HG03066 (cell line): ENCODE data around the gene ITGB1BP1.
"Not testable (repeated sequence)": the region's sequence is repeated elsewhere in the genome, so short reads cannot be mapped to it uniquely, and the experiment has no call there.

Experiments used
- ATAC-seq: cut with Tn5 transposase; IDR thresholded peaks from one replicate; pipeline ENCODE4 v1.9.1; 2021; ENCODE audit warnings: low read depth; ENCODE audit not compliant: unreplicated experiment

ITGB1BP1 gene

DNA sequence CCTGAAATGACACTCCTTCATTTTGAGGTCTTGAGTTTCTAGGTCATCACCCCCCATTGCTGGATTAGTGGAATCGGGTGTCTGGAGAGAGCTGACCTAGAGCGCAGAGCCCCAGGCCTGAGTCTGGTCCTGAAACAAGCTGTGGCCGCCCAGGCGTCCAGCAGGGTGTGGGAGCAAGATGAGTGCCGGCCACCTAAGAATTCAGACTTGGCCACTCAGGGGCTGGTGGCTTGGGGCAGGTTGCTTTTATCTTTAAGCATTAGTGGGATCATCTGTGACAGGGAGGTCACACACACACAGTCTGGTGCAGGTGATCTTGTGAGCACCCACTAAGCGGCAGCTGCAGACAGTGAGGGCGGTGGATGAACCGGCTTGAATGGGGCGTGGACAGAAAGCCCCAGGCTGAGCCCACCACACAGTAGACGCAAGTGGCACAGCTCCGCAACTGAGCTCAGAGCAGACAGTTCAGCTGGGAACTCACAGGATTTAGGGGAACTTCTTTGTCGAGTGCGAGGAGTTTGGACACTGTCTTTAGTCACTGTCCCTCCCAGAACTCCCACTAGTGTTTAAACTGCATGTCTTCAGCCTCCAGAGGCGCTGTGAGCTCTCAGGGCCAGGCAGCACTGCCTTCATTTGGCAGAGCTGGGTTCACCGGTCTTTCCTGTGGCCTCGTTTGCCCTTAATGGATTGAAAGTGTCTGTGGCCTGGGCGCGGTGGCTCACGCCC, 21.5 kb downstream of the ITGB1BP1 start:
- no peak for ATAC-seq

DNA sequence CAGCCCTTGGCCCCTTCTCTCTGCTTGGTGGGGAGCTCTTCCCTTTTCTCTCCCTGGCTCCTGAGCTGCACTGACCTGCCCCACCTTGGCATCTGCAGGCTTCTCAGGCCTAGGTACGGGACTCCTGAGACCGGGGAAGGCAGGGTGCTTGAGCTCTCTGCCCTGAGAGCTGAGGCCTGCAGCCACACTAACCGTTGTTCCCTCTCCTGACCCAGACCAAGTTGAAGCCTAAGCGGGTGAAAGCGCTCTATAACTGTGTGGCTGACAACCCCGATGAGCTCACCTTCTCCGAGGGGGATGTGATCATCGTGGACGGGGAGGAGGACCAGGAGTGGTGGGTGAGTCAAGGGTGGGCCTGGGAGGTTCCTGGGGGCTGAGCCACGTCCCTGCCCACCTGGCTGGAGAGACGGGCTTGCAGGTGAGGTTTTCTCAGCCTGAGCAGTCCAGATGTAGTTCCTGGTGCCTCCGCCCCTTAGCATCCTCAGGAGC, 22.2 kb downstream of the ITGB1BP1 start:
- no peak for ATAC-seq

DNA sequence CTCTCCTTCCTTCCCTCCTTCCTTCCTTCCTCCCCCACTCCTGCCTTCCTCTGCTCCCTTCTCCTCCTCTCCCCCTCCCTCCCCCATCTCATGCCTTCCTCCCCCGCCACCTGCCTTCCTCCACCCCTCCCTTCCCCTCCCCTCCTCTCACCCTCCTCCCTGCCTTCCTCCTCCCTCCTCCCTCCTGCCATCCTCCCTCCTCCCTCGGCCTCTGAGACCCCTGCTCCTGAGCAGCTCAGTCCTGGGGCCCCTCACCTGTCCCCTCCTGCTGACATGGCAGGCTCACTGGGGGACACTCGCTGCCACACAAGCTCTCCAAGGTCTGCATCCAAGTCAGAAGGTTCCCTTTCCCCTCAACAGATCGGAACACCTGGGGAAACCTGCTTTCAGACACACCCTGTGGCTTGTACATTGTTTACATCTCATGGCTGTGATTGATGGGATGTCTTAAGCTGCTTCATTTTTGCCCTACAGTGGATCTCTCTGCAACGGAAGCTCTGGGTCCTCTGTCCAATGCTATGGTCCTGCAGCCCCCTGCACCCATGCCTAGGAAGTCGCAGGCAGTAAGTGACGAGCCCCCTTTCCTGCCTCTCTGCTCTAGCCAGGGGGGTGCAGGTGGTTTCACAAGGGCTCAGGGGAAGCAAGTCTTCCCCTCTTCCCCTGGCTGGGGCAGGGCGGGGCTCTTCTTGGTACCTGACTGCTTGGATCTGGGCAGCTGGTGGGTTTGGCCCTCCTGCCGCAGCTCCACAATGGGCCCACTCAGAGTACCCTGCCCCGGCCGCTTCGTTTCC, 22.9 kb downstream of the ITGB1BP1 start:
- no peak for ATAC-seq

DNA sequence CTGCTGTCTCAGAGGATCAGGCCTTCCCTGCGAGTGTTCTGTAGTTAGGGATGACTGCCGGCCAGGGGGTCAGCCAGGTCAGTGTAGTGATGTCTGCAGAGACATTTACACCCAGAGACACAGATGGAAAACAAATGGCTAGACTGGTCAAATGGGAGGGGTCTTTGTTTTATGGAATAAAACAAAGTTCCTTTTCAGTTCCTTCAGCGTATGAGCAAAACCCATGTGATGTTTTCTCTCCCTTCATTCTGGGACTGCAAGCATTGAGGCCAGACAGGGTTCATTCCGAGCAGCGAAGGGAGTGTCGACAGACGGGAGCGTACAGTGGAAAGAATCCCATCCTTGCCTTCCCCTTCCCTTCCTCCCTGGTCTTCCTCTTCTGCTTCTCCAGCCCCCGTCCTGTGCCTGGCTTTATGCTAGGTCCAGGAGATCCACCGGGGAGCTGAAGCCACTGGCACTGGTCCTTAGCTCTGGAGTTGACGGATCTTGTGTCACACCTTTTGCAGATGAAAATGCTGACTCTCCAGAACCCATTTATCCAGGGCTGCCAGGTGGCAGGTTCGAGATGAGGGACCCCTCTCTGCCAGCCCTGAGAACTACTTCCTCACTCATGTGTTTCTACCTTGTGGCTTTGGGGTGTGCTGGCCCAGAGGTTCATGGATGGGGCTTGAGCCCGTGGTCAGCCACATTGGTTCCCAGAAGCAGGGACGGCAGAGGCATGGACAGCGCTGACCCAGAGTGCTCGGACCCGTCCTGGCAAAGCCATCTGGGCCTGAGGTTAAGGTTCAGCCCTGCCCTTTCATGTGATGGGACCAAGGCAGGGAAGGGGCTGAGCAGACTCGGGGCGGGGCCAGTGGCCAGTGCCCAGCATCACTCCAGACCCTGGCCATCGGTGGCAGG, 24.2 kb downstream of the ITGB1BP1 start:
- ATAC-seq: no peak

DNA sequence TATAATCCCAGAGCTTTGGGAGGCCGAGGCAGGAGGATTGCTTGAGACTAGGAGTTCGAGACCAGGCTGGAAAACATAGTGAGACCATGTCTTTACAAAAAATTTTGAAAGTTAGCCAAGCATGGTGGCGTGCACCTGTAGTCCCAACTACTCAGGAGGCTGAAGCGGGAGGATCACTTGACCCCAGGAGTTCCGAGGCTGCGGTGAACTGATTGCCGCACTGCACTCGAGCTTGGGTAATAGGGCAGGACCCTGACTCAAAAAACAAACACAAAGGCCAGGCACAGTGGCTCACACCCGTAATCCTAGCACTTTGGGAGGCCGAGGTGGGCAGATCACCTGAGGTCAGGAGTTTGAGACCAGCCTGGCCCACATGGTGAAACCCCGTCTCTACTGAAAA, 25.1 kb downstream of the ITGB1BP1 start:
- not testable (repeated sequence) for ATAC-seq

DNA sequence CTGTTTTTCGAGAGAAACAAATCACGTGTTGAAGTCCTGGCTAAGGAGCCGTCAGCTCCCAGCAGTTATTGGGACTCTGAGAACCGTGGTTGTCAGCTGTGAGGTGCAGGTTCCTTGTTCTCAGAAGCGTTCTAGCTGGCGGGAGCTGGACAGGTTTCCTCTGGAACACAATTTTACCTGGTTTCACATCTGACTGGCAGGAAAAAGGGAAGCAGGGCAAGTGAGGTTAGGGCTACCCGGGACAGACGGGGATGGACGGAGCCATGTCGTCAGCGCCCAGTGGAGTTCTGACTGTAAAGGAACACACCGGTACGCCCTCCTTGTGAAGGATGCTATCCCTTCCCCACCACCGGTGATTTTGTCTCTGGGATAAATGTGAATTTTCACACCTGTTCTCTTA, 26.1 kb downstream of the ITGB1BP1 start:
- ATAC-seq: no peak

DNA sequence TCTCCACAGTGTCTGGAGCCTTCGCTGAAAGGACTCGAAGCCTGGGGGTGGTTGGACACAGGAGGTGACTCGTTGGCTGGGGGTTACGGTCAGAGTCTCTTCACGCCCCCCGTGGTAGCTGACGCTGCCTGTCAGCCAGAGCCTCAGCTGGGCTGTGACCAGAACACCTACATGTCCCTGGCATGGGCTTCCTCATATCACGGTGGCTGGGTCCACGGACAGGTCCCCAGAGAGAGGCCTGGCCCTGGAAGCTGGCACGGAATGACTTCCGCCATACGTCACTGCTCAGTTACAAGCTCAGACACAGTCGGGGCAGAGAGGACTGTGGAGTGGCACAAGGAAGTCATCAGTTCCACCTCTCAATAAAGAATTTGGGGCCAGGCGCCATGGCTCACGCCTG, 28.5 kb downstream of the ITGB1BP1 start:
- no peak for ATAC-seq

DNA sequence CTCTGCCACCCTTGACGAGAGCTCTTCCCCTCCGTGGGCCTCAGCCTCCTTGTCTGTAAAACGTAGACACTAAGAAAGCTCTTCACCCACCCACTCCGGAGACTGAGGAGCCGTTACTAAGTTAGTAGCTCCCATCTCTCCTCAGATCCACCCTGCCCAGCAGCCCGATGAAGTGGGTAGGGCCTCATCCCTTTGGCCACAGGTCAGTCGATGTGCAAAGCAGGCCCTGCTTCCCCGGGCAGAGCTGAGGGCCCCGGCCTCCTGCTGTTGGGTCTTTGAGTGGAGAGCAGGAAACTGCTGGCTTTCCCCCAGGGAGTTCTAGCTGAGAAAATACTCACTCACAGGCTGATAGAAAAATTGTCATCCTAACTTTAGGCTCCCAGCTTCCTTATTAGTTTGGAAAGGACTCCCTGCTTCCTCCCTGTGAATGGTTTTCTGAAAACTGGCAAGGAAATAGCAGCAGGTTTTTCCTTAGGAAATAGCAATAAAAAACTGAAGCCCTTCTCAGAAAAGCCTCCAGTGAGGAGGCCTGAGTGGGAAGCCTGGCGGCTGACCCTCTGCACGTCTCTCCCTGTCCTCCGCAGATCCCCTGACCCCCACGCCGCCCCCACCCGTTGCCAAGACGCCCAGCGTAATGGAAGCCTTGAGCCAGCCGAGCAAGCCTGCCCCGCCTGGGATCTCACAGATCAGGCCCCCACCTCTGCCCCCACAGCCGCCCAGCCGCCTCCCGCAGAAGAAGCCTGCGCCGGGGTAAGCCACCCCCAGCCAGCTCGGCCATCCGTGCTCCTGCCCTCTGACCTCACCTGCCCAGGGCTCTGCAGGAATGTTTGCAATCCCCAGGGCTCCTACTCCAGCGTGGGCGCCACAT, 30.2 kb downstream of the ITGB1BP1 start:
- no peak for ATAC-seq

DNA sequence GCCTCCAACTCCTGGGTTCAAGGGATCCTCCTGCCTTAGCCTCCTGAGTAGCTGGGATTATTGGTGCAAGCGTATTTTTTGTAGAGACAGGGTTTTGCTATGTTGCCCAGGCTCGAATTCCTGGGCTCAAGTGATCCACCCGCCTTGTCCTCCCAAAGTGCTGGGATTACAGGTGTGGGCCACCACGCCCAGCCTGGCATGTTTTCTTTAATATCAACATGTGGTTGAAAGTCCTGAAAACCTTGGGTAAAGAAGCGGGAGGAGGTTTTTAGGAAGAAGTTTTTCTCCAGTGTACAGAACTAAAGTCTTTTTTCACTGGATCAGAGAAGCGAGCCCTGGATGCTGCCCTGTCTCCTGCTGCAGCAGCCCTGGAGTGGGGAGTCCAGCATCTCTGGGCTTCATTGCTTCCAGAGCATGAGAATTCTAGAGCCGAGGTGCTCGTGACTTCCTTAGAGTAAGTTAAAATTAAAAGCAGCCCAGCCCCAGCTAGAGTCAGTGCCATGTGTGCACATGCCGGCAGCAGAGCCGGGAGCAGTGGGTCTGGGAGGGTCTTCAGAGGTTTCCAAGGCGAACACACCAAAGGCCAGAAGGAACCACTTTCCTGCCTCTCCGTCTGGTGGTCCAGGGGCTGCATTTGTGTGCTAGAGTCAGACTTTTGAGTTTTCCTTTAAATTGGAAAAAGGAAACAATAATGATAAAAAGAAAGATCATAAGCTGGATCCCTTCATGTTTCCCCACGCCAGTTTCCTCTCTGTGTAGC, 31.2 kb downstream of the ITGB1BP1 start:
- ATAC-seq: no peak

DNA sequence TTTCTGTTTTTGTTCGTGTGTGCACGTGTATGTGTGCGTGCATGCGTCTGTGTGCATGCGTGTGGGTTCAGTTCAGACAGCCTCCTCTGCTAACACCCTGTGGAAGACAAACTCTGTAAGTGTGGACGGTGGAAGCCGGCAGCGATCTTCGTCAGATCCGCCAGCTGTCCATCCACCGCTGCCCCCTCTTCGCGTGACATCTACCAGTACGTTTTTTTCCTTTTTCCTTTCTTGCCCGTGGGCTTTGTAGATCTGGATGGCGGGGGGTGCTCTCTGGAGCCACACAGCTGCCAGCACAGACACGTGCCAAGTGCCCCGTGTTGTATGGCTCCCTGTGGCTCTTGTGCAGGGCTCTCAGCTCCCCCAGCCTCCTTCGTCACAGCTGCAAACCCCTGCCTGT, 32.3 kb downstream of the ITGB1BP1 start:
- no peak for ATAC-seq

DNA sequence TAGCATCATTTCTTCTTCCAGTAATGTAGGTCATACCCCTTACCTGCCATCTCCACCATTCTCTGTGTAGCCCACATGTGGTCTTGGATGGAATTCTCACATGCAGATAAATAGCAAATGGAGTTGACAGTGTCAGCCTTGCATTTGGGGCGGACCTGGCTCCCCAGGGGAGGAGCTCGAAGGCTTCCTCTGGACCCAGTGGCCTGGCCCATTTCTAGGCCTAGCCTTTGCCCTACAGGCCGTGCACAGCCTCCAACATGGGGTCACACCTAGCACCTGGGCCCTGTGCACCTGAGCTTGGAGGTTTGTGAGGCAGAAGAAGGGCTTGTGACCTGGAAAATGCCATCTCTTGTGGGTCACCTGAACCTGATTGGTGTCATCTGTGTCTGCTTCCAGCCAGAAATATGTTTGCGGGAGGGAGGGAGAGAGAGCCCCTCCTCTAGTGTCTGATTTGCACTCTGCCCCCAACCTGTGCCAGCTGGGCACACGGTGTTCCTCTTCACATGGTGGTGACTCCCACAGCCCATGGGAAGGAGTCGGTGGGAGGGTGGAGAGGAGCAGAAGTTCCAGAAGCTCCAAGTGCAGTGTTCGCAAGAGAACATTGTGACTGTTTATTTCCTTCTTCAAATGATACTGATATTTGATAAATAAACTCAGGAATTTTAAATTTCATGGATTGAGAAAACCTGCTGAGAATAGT, 33.0 kb downstream of the ITGB1BP1 start:
- no peak for ATAC-seq

DNA sequence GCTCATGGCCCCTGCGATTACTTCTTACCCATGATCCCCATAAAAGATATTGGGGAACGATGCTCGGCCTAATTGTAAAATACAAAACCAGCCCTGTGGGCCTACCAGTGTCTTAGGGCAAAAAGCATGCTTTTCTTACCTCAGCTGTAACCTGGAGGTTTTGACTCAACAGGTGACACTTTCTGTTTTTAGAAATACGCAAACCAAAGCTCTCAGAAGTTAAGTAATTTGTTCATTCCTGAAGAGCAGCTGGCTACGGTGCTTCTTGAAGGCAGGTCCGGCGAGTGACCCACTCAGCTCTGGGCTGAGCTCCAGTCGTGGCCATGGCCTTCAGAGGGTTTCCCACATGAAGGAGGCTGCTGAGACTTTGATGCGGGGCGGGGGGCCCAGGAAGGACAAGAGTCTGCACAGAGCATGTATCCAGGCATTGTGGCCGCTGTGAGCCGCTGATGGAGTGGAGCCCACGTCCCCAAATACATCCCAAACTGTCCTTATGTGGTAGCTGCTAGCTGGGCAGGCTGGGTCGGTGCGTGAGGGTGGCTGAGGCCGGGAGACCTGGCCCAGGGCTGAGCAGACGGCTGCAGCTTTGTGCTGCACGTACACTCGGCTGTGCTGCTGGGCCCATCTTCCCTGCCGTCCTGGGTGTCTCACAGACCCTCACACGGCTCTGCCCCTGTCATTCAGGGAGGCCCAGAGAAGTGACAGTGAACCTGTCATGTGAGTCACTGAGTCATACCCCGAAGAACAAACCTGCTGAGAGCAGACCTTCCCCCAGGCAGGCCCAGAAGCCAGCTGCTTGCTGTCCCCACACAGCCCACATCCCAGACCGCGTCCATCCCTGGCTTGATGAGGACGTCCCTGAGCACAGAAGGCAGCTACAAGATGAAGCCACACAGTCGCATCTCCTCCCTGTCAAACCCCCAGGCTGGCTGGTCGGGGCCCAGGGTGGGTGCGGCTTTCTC, 34.1 kb downstream of the ITGB1BP1 start:
- ATAC-seq: no peak

DNA sequence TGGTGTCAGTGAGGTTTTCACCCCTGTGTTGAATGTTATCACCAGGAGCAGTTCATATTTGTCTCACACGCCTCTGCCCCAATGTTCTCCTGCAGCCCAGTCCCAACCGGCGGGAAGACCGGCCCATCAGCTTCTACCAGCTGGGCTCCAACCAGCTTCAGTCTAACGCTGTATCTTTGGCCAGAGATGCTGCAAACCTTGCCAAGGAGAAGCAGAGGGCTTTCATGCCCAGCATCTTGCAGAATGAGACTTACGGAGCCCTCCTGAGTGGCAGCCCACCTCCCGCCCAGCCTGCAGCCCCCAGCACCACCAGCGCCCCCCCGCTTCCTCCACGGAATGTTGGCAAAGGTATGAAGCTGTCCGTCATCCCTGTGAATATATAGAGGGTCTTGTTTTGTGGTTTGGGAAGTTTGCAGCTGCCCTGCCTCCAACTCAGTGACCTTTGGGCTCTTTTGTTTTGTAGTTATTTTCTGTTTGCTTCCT, 35.1 kb downstream of the ITGB1BP1 start:
- ATAC-seq: no peak

DNA sequence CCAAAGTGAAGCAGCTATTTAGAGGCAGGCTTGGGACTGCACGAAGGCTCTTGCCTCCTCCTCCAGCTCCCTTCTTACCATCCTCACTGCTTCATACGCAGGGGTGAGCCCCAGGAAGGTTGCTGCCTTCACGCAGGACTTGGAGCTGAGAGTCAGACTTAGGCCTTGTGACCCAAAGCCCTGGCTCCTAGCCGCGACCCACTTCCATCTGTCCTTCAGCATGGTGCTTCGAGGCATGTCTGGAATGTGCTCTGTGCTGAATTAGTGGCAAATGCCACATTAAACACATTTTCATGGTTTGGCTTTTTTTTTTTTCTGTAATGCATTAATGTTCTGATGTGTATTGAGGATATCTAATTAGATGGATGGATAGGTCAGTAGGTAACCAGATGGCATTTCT, 37.5 kb downstream of the ITGB1BP1 start:
- no peak for ATAC-seq

DNA sequence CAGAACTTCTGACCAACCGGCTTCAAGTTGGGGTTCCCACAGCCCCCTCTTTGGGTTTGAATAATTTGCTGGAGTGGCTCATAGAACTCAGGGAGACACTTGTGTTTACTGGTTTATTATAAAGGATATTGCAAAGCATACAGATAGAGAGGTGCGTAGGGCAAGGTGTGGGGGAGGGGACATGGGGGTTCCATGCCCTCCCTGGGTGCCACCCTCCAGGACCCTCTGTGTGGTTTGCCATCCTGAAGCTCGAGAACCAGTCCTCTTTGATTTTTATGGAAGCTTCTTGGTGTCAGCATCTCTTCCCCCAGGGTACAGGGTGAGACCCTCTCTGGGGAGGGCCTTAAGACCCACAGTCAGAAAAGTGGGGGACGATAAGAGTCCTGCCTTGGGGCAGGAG, 38.8 kb downstream of the ITGB1BP1 start:
- ATAC-seq: no peak

DNA sequence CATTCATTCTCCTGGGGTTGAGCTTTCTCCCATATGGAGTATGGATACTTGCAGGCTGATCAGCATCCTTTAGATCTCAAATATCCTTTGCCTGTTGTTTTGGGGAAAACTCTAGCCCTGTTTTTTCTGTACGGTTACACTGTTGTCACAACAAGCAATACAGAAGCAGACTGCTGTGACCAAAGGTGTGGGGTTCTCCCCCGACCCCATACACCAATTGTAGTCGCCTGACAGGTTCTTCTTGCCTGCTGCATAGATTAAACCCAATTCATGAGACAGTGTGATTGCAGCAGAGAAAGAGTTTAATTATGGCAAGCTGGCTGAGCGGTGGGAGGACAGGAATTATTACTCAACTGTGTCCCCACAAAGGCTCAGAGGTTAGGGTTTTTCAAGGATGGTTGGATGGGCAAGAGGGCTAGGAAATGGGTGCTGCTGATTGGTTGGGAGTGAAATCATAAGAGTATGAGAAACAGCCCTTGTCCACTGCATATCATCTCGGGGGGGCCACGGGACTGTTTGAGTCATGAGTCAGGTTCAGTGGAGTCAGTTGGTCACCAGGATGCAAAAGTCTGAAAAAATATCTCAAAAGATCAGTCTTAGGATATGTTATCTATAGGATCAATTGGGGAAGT, 40.6 kb downstream of the ITGB1BP1 start:
- no peak for ATAC-seq
